NCI-H2171 (cell line): ENCODE results near the gene TMEM247.
"Not testable (repeated sequence)": the region's sequence is repeated elsewhere in the genome, so short reads cannot be mapped to it uniquely, and the experiment has no call there.

ENCODE experiments used
- DNase-seq: peaks from one replicate; lab custom pipeline; 2025; lab: John Stamatoyannopoulos, UW

Gene TMEM247

DNA sequence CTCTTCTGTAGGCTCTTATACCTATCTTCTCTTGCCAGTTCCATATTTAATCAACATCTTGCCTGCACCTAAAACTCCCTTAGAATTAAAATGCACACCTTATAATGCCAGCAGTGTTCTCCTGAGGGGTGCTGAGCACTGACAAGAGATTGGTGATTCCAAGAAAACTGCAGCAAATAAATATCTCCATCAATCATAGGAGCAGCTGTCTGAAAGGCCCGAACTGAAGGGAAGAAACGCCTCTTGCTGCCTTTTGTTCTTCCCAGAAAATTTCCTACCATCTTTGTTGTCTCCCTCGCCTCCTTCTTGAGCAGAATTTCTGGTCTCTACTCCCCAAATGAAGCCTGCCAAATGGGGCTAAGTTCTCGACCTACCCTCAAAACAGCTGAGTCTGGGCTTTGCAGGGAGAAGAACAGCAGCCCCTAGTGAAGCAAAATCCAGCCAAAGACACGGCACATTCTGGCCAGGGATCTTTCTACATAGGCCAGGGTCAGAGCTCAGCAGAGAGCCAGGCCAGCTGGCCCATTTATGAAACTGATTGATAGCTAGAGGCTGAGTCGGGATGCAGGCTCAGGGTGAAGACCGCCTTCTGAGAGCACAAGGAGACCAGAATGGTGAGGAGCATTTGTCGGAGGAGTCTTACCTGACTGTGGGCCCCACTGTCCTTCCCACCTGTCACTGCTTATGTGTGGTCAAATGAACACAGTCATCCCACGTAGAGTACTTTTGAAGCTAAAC lies 20.4 kb upstream of the TMEM247 start:
- no peak for DNase-seq

- no peak for DNase-seq
Observed at GRCh38 chr2:46459694-46460093, 19.7 kb upstream of the TMEM247 start.

GRCh38 chr2:46460241-46460921 lies 19.0 kb upstream of the TMEM247 start:
- no peak for DNase-seq

GRCh38 chr2:46461011-46461674 lies 18.2 kb upstream of the TMEM247 start:
- no peak for DNase-seq

DNA sequence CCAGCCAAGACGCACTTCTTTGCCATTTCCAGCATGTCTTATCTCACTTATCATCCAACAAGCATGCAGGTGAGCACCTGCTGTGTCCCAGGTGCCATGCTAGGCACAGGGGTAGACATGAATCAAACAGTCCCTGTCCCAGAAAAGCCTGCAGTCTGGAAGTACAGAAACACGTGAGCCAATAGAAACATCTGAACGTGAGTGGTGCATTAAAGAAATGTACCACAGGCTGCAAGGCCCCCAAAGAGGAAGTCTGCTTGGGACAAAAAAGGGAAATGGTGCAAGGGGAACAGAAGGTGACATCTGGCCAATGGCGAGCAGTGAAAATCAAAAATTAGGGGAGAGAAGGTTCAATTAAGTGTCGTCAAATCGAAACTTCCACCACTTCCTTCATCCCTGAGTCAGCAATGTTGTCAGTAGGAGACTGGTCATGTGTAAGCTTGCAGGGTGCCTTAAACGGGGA lies 17.6 kb upstream of the TMEM247 start:
- DNase-seq: no peak

- DNase-seq: no peak
Observed at GRCh38 chr2:46462936-46463335, 16.4 kb upstream of the TMEM247 start.

DNA sequence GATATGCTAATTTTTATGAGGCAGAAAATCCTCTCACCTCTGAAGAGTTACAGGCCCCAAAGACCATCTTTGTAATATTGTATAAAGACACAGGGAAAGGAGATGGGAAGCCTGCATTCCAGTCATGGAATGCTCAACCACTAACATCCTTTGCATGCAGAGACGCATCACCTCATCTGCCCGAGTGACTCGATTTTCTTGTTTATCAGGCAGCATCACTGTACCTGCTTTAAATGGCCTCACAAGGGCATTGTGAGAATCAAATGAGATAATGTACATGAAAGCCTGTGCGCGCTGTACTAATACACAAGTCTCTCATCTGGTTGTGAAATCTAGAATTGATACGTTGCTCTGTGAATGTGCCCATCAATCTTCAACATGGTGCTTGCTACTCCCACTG lies 10.2 kb upstream of the TMEM247 start:
- DNase-seq: no peak

DNA sequence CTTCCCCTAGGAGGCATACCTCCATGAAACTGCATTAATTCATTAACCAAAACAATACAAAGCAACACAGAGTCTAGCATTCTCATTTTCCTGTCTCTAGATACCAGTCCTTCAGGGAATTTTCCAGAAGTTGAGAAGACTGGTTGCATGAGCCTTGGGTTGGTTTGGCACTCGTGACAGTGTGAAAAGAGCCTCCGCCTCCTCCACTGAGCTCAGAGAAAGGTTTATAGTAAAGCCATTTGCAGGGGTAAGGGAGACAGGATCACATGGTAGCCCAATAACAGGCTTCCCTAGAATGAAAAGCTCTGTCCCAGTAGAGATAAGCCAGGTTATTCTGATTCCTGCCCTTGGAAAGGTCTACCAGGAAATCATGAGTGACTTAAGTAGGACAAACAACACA lies 9.7 kb upstream of the TMEM247 start:
- DNase-seq: no peak

GRCh38 chr2:46470114-46470628 lies 9.2 kb upstream of the TMEM247 start:
- no peak for DNase-seq

DNA sequence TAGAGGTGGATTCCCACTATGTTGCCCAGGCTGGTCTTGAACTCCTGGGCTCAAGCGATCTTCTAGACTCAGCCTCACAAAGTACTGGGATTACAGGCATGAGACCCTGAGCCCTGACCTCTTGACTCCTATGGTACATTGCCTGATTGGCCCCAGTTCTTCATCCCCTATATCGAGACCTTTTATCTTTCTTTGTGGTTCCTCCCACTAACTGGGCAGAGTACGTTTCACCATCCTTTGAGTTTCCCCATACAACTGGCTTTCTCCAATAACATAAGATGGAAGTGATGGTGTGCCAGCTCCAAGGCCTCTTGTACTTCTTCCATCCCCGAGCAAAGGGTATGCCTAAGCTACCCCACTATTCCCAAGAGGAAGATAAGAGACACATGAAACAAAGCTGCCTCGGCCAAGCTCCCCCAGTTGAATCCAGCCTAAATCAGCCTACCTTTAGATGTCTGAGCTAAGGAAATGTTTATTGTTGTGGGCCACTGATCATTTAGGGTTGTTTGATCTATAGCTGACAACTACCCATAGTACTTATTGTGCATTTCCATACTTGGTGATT lies 8.3 kb upstream of the TMEM247 start:
- no peak for DNase-seq

DNA sequence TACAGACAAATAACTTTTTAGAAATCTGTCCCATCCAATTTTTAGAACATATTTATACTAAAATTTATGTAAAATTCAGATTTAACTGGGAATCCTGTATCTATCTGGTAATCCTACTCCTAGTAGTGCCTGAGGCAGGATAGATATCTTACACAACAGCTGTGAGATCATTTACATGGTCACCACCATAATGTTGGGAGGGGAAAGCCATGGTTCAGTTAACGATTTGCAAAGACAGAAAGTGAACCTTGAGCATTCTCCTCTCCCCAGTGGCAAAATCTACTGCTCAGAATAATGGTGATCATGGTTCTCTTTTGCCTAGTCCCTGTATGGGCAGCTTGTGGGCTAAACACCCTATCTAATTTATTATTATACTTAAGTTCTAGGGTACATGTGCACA lies 7.7 kb upstream of the TMEM247 start:
- no peak for DNase-seq

GRCh38 chr2:46472165-46472564 lies 7.2 kb upstream of the TMEM247 start:
- DNase-seq: not testable (repeated sequence)

- DNase-seq: not testable (repeated sequence)
Observed at GRCh38 chr2:46477462-46477861, 1.9 kb upstream of the TMEM247 start.

DNA sequence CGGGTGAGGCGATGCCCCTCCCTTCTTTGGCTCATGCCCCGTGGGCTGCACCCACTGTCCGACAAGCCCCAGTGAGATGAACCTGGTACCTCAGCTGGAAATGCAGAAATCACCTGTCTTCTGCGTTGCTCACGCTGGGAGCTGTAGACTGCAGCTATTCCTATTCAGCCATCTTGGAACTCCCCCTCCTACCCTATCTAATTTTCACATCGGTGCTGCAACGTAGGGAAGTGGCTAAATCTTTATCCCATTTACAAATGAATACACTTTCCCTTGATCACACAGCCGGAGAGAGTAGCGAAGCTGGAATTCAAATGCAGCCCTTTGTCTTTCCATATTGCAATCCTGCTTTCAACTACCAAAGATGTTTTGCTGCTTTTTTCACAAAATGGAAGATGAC lies 1.4 kb upstream of the TMEM247 start:
- DNase-seq: no peak

GRCh38 chr2:46480562-46480961 lies 1.2 kb downstream of the TMEM247 start:
- DNase-seq: no peak

GRCh38 chr2:46481198-46482193 lies 2.1 kb downstream of the TMEM247 start:
- no peak for DNase-seq

- no peak for DNase-seq
Observed at GRCh38 chr2:46482490-46482889, 3.1 kb downstream of the TMEM247 start.

DNA sequence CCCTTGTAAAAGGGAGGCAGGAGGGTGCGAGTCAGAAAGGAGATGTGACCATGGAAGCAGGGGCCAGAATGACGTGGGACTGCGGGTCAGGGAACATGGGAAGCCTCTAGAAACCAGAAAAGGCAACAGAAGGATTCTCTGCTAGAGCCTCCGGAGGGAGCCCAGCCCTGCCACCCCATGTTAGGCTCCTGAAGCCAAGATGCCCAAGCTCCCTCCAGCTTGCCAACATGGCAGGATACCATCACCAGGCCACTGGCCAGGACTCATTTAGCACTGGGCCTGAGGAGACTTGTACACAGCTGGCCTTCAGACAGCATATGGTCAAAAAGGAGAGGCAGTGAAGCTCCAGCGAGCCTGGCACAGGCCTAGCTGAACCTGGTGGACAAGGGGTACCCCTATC lies 5.6 kb downstream of the TMEM247 start:
- DNase-seq: no peak

DNA sequence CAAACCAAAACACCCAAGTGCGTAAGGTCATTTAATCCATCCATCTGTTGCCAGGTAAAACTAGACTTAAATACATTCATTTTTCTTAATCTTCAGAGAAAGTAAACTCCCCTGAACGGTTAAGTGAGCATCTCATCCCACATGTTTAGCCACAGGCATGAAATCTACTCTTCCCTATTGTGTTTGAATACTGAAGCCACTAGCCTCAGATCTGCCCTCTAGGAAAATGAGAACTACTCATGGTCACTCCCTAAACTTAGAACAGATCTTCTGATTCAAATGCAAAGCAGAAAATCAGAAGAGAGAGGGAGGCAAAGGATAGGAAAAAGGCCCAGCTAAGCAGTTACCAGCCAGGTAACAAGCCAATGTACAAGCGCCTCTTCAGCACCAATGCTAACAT lies 7.1 kb downstream of the TMEM247 start:
- no peak for DNase-seq

- no peak for DNase-seq
Observed at GRCh38 chr2:46487667-46488335, 8.4 kb downstream of the TMEM247 start.

GRCh38 chr2:46488389-46488788 lies 9.0 kb downstream of the TMEM247 start:
- no peak for DNase-seq
